ENCODE measurements around the gene MAPKAP1.

MAPKAP1 gene

GRCh38 chr9:125631391-125632085, 75.5 kb downstream of the MAPKAP1 start:
- TF ChIP-seq CTCF (conservative IDR thresholded peaks at IDR 0.05) (peak; percentile 80), ZFX (IDR thresholded peaks at IDR 0.05) (no peak)
- no peak overlapping the region for H3K27ac ChIP-seq

GRCh38 chr9:125630436-125630835, 76.6 kb downstream of the MAPKAP1 start:
- no peak for TF ChIP-seq CTCF (conservative IDR thresholded peaks at IDR 0.05)
- TF ChIP-seq ZFX (IDR thresholded peaks at IDR 0.05): no peak

GRCh38 chr9:125629446-125629845, 77.6 kb downstream of the MAPKAP1 start:
- H3K27ac ChIP-seq: no peak overlapping the region
- no peak for TF ChIP-seq CTCF (conservative IDR thresholded peaks at IDR 0.05)
- no peak for TF ChIP-seq ZFX (IDR thresholded peaks at IDR 0.05)

More at GRCh38 chr9:125630436-125630835, 76.6 kb downstream of the MAPKAP1 start:
- H3K27ac ChIP-seq: no peak overlapping the region

GRCh38 chr9:125626187-125626586, 80.8 kb downstream of the MAPKAP1 start:
- H3K27ac ChIP-seq: no peak overlapping the region
- no peak for TF ChIP-seq CTCF (conservative IDR thresholded peaks at IDR 0.05)

- no peak overlapping the region for H3K27ac ChIP-seq
- TF ChIP-seq ZFX (IDR thresholded peaks at IDR 0.05) (no peak), CTCF (conservative IDR thresholded peaks at IDR 0.05) (no peak)
Observed at GRCh38 chr9:125621170-125621569, 85.8 kb downstream of the MAPKAP1 start.

- H3K27ac ChIP-seq: no peak overlapping the region
- TF ChIP-seq ZFX (IDR thresholded peaks at IDR 0.05): no peak
- TF ChIP-seq CTCF (conservative IDR thresholded peaks at IDR 0.05): no peak
Observed at GRCh38 chr9:125620216-125620615, 86.8 kb downstream of the MAPKAP1 start.

- no peak overlapping the region for H3K27ac ChIP-seq
- no peak for TF ChIP-seq ZFX (IDR thresholded peaks at IDR 0.05)
- no peak for TF ChIP-seq CTCF (conservative IDR thresholded peaks at IDR 0.05)
Observed at GRCh38 chr9:125617087-125617486, 89.9 kb downstream of the MAPKAP1 start.

All from C4-2B (cell line).